Lower leg skin (tissue), 4 donors: ENCODE measurements around the gene PARD6G. TPM values are rescaled to one million over a fixed set of nuclear protein-coding genes. Genes with fewer than 3 reads are reported as not detected.

Experiments used
- DNase-seq, 2 donors: peaks; one replicate each; pipeline ENCODE4 v3.0.0-alpha.2; 2019; ENCODE audit warnings: low spot score in 2 of 2
- H3K4me3 ChIP-seq: fragments of 200-600 bp; sonication (generic); 2 replicates; pipeline ENCODE4 v1.5.1; 2017; ENCODE audit warnings: mild to moderate bottlenecking, low read depth; ENCODE audit not compliant: poor library complexity, severe bottlenecking
- CTCF ChIP-seq, 3 donors: fragments of 450-650 bp; IDR thresholded peaks; one replicate each; pipeline ENCODE4 v1.5.1; 2016; ENCODE audit warnings: antibody characterized with exemption in 3 of 3, mild to moderate bottlenecking in 3 of 3, moderate library complexity in 2 of 3
- POLR2A ChIP-seq, 2 donors: fragments of 450-650 bp; IDR thresholded peaks; one replicate each; pipeline ENCODE4 v1.6.1; 2016 to 2017; ENCODE audit warnings: antibody characterized with exemption in 2 of 2, mild to moderate bottlenecking in 1 of 2, moderate library complexity in 1 of 2
- WGBS, 2 donors: methylation state at CpG; one replicate each; pipeline ENCODE4 v1.1.5; 2018; 5-methylcytosine and 5-hydroxymethylcytosine counted together
- intact Hi-C: fragments of 100-400 bp; cut with DNase I; formaldehyde crosslinking; loops from one replicate; pipeline ENCODE4 v1.15.0; 2023; ENCODE audit warnings: low total_unique reads
- total RNA-seq, 4 donors: library from RNA; depleted of rRNA; stranded (reverse); fragments of >200 nt; gene quantifications; one replicate each; pipeline ENCODE4 v1.1.0, GENCODE V29; 2016

The PARD6G gene
- total RNA-seq, 4 donors from 2014 or later: 89.6 to 122 (median 101) TPM

GRCh38 chr18:80179857-80180558, 67.3 kb downstream of the PARD6G start:
- intact Hi-C loops: no loop called here
- TF ChIP-seq POLR2A (IDR thresholded peaks at IDR 0.05) (no peak), CTCF (IDR thresholded peaks at IDR 0.05) (no peak)
- H3K4me3 ChIP-seq: no peak overlapping the region
- WGBS, 2 donors: 46 to 50% methylated on average over 13 to 14 of the region's 20 CpGs
- DNase-seq: no peak

GRCh38 chr18:80178935-80179818, 68.1 kb downstream of the PARD6G start:
- H3K4me3 ChIP-seq: no peak overlapping the region
- no peak for TF ChIP-seq POLR2A (IDR thresholded peaks at IDR 0.05)
- TF ChIP-seq CTCF (IDR thresholded peaks at IDR 0.05): no peak
- DNase-seq: no peak
- intact Hi-C loops: no loop called here
- 46 to 58% methylated on average over 30 of the region's 30 CpGs for WGBS, 2 donors

- H3K4me3 ChIP-seq: no peak overlapping the region
- intact Hi-C loops: no loop called here
- no peak for TF ChIP-seq POLR2A (IDR thresholded peaks at IDR 0.05)
- TF ChIP-seq CTCF (IDR thresholded peaks at IDR 0.05): no peak
- WGBS, 2 donors: 71 to 76% methylated on average over 8 of the region's 8 CpGs
- no peak for DNase-seq
Observed at GRCh38 chr18:80177128-80177527, 70.2 kb downstream of the PARD6G start.

GRCh38 chr18:80176334-80177073, 70.8 kb downstream of the PARD6G start:
- 28 to 37% methylated on average over 17 of the region's 17 CpGs for WGBS, 2 donors
- intact Hi-C loops: no loop called here
- no peak for DNase-seq
- no peak for TF ChIP-seq CTCF (IDR thresholded peaks at IDR 0.05)
- TF ChIP-seq POLR2A (IDR thresholded peaks at IDR 0.05): no peak
- H3K4me3 ChIP-seq: no peak overlapping the region

GRCh38 chr18:80175451-80176204, 71.7 kb downstream of the PARD6G start:
- DNase-seq: no peak
- 57 to 58% methylated on average over 18 of the region's 18 CpGs for WGBS, 2 donors
- TF ChIP-seq POLR2A (IDR thresholded peaks at IDR 0.05) (no peak), CTCF (IDR thresholded peaks at IDR 0.05) (no peak)
- intact Hi-C loops: no loop called here
- H3K4me3 ChIP-seq: no peak overlapping the region
